Activated CD8-positive, alpha-beta memory T cell treated with anti-CD3 and anti-CD28 coated beads for 36 hours (primary cell): ENCODE results near the gene LSM10. TPM values are rescaled to one million over a fixed set of nuclear protein-coding genes. Genes with fewer than 3 reads are reported as not detected.

ENCODE experiments used
- CTCF ChIA-PET: fragments of 350-600 bp; sonication (Branson Sonifier 250); formaldehyde crosslinking; loops from one replicate; lab custom pipeline; 2021; ENCODE audit warnings: antibody characterized with exemption; lab: Charles Lee
- POLR2A ChIA-PET: fragments of 350-600 bp; sonication (Branson Sonifier 250); formaldehyde crosslinking; loops from one replicate; lab custom pipeline; 2021; ENCODE audit warnings: antibody characterized with exemption; lab: Charles Lee
- total RNA-seq, 2 experiments: library from RNA; stranded (reverse); gene quantifications; one replicate each; pipeline ENCODE4 v1.2.3, GENCODE V29; 2021

The LSM10 gene
- 10 to 100 TPM; 75.7 to 81.0 TPM for total RNA-seq

DNA sequence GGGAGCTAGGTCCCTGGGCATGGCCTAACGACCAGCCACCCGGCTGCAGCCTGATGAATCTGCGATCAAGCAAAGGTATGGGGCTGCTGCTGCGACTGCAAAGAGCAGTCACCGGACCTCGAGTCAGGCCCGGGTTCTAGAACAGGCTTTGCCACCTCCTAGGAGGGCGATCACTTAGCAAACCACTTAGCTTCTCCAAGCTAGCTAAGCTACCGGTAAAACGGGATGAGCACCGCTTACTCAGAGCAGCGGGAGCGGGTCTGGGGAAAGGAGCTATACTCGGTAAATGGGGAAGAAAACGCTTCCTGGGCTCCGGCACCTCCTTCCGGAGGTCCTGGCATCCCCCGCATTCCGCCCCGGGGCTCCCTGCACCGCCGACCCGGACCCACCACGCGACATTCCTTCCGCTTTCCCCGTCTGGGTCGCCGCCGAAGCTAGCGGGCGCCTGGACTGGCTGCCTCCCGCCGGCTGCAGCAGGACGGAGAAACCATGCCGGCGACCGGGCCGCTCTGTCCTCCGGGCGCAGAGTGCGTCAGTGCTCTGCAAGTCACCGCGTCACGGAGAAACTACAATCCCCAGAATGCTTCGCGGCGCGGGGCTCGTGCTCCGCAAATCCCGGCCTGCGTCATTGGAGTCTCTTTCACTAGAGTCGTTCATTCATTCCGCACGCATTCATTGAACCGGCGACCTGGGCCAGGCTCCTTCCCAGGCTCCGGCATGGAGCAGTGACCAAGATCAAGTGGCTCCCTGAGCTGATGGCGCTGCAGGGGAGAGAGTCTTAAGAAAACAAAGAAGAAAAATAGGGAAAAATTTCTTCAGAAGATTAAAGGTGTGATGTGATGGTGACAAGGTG, at the start of gene LSM10:
TSS of gene LSM10 (minus strand) at position 531 of the 853 bp plus-strand sequence. CDS start 3,779 bp downstream, outside the sequence.
- POLR2A ChIA-PET = interaction anchor here (0.6 to 6.1 kb wide), 8 partner anchors 11 to 1063 kb away, joined by 3 to 104 read pairs (median 4); partner anchors contain the start of genes SH3D21, STK40 and THRAP3
- CTCF ChIA-PET = interaction anchor here (0.7 to 3.2 kb wide), 8 partner anchors 8 to 248 kb away, joined by 3 to 16 read pairs (median 4); no protein-coding TSS in a partner anchor

DNA sequence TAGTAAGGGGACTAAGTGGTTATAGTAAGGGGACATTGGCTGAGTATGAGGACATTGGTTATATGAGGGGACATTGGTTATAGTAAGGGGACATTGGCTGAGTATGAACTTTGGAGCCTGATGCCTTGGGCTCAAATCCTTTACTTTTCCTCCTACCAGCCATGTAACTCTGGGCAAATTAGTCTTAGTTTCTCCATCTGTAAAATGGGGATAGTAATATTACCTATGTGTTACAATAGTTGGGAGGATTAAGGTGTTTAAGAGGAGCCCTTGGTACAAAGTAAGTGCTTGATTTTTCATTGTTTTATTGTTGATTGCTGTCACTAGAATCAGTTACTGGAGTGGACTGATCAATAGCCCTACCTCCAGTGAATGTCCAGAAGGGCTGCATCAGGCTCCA, 49.7 kb upstream of the LSM10 start:
- POLR2A ChIA-PET = no interaction called here
- CTCF ChIA-PET = no interaction called here

GRCh38 chr1:36446746-36447145, 49.0 kb upstream of the LSM10 start:
- ChIA-PET CTCF (interaction anchor here (1.2 kb wide), 1 partner anchor 12 kb away, joined by 3 read pairs; no protein-coding TSS in a partner anchor), POLR2A (no interaction called here)

GRCh38 chr1:36446271-36446670, 48.6 kb upstream of the LSM10 start:
- POLR2A ChIA-PET = no interaction called here
- CTCF ChIA-PET = interaction anchor here (1.2 kb wide), 1 partner anchor 13 kb away, joined by 3 read pairs; no protein-coding TSS in a partner anchor

DNA sequence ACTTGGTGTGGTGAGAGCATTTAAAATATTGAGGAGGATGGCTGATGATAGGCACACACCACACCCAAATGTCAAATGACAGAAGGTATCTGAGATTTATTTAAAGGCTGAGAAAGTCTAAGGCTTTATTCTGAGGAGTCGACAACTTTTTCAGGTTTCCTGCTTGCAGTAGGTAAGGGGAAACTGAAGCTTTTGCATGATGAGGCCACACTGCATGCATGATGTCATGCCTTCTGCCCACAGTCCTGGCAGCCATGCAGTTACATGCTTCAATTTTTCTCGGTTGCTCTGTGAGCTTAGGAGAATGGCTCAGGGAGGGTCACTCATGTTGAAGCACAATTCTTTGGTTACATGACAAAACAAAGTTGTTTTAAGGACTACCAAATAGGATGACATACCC, 45.6 kb upstream of the LSM10 start:
- CTCF ChIA-PET = interaction anchor here (0.6 to 1.6 kb wide), 2 partner anchors 101 to 202 kb away, joined by 3 to 4 read pairs; no protein-coding TSS in a partner anchor
- POLR2A ChIA-PET = no interaction called here

DNA sequence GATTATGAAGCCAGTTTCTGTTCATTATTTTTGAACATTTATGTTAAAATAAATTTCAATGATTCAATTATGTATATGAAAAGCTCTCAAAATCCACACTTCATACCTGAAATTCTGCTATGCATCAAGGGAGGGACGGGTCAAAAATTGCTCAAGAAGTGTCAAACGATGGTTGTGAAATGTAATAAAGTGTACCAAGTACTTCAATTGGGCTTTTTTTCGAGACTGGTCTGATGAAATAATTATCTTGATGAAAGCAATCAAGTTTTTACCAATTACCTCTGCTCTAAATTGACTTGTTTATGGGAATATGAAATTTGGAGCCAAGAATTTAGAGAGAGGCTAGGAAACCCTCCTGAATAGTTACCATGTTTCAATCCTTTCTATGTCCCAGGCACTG, 44.6 kb upstream of the LSM10 start:
- ChIA-PET CTCF (no interaction called here), POLR2A (no interaction called here)

- POLR2A ChIA-PET = interaction anchor here (0.5 kb wide), 1 partner anchor 42 kb away, joined by 3 read pairs; no protein-coding TSS in a partner anchor
- CTCF ChIA-PET = no interaction called here
These were observed 42.9 kb upstream of the LSM10 start for GRCh38 chr1:36440646-36441045.

GRCh38 chr1:36440044-36440443, 42.3 kb upstream of the LSM10 start:
- ChIA-PET CTCF (no interaction called here), POLR2A (no interaction called here)

GRCh38 chr1:36438715-36439114, 41.0 kb upstream of the LSM10 start:
- CTCF ChIA-PET = no interaction called here
- POLR2A ChIA-PET = no interaction called here

DNA sequence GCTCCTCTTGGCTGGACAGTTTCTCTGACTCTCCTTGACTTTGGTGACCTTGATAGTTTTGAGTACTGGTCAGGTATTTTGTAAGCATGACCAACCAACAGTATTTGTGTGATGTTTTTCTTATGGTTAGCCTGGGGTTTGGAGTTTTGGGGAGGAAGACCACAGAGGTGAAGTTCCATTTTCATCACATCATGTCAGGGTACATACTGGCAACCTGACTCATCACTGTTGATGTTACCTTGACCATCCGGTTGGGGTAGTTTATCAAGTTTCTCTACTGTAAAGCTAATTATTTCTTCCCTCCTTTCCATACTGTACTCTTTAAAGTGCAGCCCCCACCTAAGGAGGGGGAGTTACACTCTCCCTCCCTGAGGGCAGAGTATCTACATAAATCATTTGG, 39.1 kb upstream of the LSM10 start:
- ChIA-PET POLR2A (no interaction called here), CTCF (interaction anchor here (0.6 kb wide), 1 partner anchor 326 kb away, joined by 4 read pairs; no protein-coding TSS in a partner anchor)

GRCh38 chr1:36433102-36433501, 35.4 kb upstream of the LSM10 start:
- POLR2A ChIA-PET = no interaction called here
- CTCF ChIA-PET = no interaction called here

DNA sequence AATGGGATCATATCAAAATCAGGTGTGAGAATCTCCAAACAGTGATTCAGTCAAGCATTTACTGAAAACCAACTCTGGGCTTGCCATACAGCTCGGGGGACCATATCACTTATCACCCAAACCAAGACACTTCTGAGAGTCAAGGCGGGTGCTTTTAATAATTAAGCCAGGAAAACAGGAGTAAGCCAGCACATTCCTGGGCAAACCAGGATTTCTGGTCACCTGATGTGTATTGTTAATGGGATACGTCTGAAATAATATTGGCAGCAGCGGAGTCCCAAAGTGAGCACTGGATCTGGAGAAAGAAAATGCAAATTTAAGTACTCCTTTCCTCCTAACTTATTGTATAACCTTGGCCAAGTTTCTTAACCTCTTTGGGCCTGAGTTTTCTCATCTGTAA, 34.9 kb upstream of the LSM10 start:
- POLR2A ChIA-PET = no interaction called here

DNA sequence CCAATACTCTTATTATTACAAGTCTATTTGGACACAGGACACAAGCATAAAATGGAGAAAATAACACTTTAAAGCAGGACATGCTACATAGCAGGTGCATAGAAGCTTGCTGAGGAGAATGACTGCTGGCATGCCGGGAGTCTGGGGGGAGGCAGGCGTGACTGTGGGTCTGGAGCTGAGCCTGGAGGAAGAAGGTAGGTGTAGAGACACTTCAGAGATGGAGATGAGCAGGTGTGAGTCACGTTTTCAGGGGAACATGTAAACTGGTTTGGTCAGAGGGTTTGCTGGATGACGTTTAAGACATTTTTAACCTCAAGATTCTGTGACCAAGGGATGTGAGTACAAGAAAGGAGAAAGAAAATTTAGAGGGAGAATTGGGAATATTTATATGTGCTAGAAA, 28.1 kb upstream of the LSM10 start:
- ChIA-PET CTCF (interaction anchor here (0.7 kb wide), 1 partner anchor 1396 kb away, joined by 5 read pairs; no protein-coding TSS in a partner anchor), POLR2A (no interaction called here)

More for the DNA sequence above, 34.9 kb upstream of the LSM10 start:
- CTCF ChIA-PET = no interaction called here

GRCh38 chr1:36421649-36422048, 23.9 kb upstream of the LSM10 start:
- ChIA-PET CTCF (interaction anchor here (0.6 to 1.6 kb wide), 4 partner anchors 76 to 278 kb away, joined by 3 to 11 read pairs (median 3); no protein-coding TSS in a partner anchor), POLR2A (no interaction called here)

- CTCF ChIA-PET = interaction anchor here (1.0 to 1.4 kb wide), 2 partner anchors 75 to 76 kb away, joined by 3 to 4 read pairs; no protein-coding TSS in a partner anchor
- POLR2A ChIA-PET = no interaction called here
These were observed 23.2 kb upstream of the LSM10 start for GRCh38 chr1:36420836-36421317.

DNA sequence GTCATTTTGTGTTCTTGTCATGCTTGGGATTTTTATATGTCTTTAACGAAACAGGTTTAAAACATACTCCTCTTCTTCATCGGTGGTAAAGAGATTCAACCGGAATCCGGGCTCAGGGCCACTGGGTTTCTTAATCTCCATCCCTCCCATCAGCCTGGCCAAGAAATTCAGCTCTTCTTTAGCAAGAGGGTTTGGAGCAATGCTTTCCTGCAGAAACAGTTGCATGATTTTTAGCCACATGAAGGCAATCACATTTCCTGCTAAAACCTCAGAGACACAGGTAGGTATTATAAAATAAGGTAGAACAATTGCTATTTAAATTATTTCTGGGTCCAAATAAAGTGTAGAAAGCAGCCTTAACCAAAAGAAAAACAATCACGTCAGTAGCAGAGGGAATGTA, 22.7 kb upstream of the LSM10 start:
- CTCF ChIA-PET = interaction anchor here (0.5 to 1.9 kb wide), 8 partner anchors 22 to 271 kb away, joined by 3 to 7 read pairs (median 4); partner anchors contain the start of genes EVA1B, LSM10, SH3D21 and TRAPPC3
- POLR2A ChIA-PET = interaction anchor here (0.5 kb wide), 1 partner anchor 20 kb away, joined by 3 read pairs; no protein-coding TSS in a partner anchor

GRCh38 chr1:36419569-36419968, 21.9 kb upstream of the LSM10 start:
- ChIA-PET CTCF (interaction anchor here (0.7 to 1.9 kb wide), 8 partner anchors 39 to 270 kb away, joined by 3 to 7 read pairs (median 4); partner anchors contain the start of genes EVA1B, SH3D21 and TRAPPC3), POLR2A (no interaction called here)

GRCh38 chr1:36419140-36419539, 21.4 kb upstream of the LSM10 start:
- POLR2A ChIA-PET = no interaction called here
- CTCF ChIA-PET = interaction anchor here (0.7 to 1.9 kb wide), 6 partner anchors 39 to 270 kb away, joined by 3 to 7 read pairs (median 4); partner anchors contain the start of genes EVA1B, SH3D21 and TRAPPC3

GRCh38 chr1:36417931-36418330, 20.2 kb upstream of the LSM10 start:
- CTCF ChIA-PET = interaction anchor here (0.7 kb wide), 1 partner anchor 72 kb away, joined by 3 read pairs; no protein-coding TSS in a partner anchor
- POLR2A ChIA-PET = no interaction called here
